ENCODE results near the gene ROCK2. TPM values are rescaled to one million over a fixed set of nuclear protein-coding genes. Genes with fewer than 3 reads are reported as not detected.
"Not testable (repeated sequence)": the region's sequence is repeated elsewhere in the genome, so short reads cannot be mapped to it uniquely, and the experiment has no call there.

ROCK2 gene
- total RNA-seq, 1 experiment from 2014 or later: 21.9 TPM

DNA sequence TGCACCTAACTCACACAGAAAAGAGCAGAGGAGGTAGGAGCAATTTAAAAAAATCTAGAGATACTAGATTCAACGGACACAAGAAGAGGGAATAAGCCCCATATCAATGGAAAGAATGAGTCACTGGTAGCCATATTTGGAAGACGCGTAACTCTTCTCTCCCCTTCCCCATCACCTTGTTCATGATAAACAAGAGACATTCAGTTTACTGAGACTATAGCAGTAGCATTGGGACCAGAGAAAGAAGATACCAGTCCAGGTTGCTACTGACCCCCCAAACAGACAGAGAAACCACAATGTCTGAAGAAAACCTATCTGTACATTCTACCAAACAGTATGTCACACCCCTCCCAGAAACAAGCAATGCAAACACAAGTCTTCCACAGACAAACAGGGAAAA, 108.1 kb downstream of the ROCK2 start:
- DNase-seq (ENCODE audit: low read depth, low spot score): no peak
- in situ Hi-C loops (cut with HindIII; ENCODE audit: low pct_unique_long_range_greater_than_20kb, low sequenced_read_pairs): no loop called here

DNA sequence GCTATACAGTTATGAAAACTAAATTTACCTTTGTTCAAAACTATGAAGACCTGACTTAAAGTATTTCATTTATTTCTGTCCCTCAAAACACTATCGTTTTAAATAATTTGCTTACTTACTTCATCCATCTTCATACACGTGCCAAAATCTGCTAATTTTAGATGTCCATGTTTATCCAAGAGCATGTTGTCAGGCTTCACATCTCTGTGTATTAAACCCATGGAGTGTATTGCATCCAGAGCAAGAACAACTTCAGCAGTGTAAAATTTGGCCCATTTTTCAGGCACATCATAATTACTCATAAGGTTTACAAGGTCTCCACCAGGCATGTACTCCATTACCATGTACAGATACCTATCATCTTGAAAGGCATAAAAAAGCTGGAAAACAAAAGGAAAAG, 108.9 kb downstream of the ROCK2 start:
- in situ Hi-C loops (cut with HindIII; ENCODE audit: low pct_unique_long_range_greater_than_20kb, low sequenced_read_pairs): no loop called here

DNA sequence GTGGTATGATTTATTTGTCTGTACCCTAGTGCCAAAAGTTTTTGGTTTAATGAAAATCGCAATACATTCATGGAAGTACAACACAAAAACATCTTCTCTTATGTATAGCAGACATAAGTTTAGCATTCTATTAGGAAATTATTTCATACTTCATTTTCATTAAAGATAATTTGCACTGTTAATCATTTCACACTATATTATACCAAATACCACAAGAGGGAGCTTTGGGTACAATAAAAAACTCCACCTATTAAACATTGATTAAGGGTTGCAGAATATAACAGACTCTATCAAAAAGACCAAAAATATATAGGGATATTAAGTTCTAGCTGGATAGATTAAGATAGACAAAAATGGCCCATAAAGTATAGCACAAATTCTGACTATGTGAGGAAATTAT, 110.1 kb downstream of the ROCK2 start:
- in situ Hi-C loops (cut with HindIII; ENCODE audit: low pct_unique_long_range_greater_than_20kb, low sequenced_read_pairs): no loop called here

More for the DNA sequence above, 108.9 kb downstream of the ROCK2 start:
- no peak for DNase-seq (ENCODE audit: low read depth, low spot score)

DNA sequence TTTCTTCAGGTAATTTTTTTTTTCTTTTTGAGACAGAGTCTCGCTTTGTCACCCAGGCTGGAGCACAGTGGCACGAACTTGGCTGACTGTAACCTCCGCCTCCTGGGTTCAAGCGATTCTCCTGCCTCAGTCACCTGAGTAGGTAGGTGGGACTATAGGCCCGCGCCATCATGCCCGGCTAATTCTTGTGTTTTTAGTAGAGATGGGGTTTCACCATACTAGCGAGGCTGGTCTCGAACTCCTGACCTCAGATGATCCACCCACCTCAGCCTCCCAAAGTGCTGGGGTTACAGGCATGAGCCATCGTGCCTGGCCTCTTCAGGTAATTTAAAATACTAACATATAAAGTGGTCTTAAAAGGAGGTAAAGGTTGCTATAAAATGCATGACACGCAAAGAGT, 113.2 kb downstream of the ROCK2 start:
- in situ Hi-C loops (cut with HindIII; ENCODE audit: low pct_unique_long_range_greater_than_20kb, low sequenced_read_pairs); DNase-seq (ENCODE audit: low read depth, low spot score): not testable (repeated sequence)

More for the DNA sequence above, 110.1 kb downstream of the ROCK2 start:
- peak; percentile 59 for DNase-seq (ENCODE audit: low read depth, low spot score)

DNA sequence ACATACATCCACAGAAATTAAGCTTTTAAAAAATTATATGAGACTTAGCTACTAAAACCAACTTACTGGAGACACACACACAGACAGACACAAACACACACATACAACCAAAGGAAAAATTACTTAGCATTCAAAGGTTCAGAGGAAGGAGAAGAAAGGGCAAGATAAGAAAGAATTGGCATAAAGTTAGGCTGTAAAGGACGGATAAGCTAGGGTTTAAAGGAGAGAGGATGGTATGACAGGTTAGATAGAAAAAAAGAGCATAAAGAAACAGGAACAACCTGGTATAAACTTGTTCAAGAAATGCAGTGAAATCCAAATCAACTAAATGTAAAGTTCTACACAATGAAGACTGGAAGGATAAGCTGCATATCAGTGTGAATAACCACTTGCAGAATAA, 115.7 kb downstream of the ROCK2 start:
- in situ Hi-C loops (cut with HindIII; ENCODE audit: low pct_unique_long_range_greater_than_20kb, low sequenced_read_pairs): no loop called here

DNA sequence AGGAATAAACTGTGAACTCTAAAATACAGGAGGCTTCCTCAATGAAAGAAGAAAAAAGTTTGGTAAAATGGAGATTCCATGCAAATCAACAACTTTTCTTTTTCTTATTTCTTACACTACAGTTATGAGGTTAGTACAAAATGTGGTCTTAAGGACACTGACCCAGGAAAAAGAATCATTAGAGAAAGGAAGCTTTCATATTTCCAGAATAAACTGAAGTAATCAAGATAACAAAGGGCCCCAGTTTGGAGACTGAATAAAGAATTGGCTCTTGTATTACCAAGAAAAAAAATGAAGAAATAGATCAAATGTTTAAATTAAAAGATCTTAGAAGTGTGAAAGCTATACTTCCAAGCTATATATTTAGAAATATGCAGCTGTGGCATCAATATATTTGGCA, 116.8 kb downstream of the ROCK2 start:
- in situ Hi-C loops (cut with HindIII; ENCODE audit: low pct_unique_long_range_greater_than_20kb, low sequenced_read_pairs): no loop called here
- peak; percentile 67 for DNase-seq (ENCODE audit: low read depth, low spot score)

More for the DNA sequence above, 115.7 kb downstream of the ROCK2 start:
- DNase-seq (ENCODE audit: low read depth, low spot score): no peak

DNA sequence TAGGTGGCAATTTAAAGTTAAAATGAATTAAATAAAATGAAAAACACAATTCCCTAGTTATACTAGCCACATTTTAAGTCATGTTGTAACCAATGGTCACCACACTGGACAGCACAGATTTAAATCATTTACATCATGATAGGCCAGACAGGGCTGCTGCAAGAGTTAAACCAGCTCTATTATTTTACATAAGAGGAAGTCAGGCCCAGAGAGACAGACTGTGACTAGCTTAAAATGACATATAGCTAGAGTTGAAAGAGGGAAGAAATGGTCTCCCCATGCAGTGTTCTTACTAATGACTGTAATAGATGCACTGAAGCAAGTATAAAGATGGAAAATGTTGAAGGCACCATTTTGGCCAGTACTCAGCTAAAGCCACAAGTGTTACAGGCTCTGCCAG, 119.5 kb downstream of the ROCK2 start:
- no peak for DNase-seq (ENCODE audit: low read depth, low spot score)
- in situ Hi-C loops (cut with HindIII; ENCODE audit: low pct_unique_long_range_greater_than_20kb, low sequenced_read_pairs): loop anchor here (25.0 kb wide), 1 partner anchor 187 kb away; no protein-coding TSS in a partner anchor

DNA sequence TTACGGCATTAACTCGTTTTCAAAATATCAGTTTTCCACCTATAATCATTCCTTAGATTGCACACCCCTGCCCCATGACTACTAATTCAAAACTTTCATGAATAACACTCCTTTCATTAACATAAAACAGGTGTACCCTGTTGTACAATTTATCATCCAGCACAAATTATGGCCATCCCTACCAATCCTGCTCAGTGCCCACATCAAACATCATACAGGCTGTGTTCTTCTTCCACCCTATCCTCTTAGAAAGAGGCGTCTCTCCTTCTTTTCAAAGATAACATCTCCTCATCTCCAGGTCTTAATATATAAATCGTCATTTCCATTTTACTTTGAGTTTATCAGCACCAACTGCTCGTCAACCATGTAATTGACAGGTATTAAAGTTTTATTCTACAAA, 121.6 kb downstream of the ROCK2 start:
- no peak for DNase-seq (ENCODE audit: low read depth, low spot score)
- in situ Hi-C loops (cut with HindIII; ENCODE audit: low pct_unique_long_range_greater_than_20kb, low sequenced_read_pairs): loop anchor here (25.0 kb wide), 1 partner anchor 189 kb away; no protein-coding TSS in a partner anchor

DNA sequence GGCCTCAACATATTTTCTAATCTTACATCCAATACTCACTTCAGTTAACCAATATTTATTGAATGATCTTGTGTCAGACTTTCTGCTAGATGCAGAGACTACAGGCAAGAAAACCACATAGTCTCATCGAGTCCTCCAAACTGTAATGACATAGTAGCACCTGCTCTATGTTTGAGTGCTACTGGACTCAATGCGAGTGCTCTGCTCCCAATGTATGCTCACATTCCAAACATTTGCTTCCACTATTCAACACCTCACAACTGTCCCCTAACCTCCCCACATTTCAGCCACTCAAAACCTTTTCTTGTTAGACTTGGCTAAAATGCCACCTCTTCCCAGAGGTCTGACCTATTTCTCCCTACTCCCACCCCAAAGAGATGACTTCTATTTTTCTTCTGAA, 124.0 kb downstream of the ROCK2 start:
- in situ Hi-C loops (cut with HindIII; ENCODE audit: low pct_unique_long_range_greater_than_20kb, low sequenced_read_pairs): loop anchor here (25.0 kb wide), 1 partner anchor 192 kb away; no protein-coding TSS in a partner anchor
- no peak for DNase-seq (ENCODE audit: low read depth, low spot score)

DNA sequence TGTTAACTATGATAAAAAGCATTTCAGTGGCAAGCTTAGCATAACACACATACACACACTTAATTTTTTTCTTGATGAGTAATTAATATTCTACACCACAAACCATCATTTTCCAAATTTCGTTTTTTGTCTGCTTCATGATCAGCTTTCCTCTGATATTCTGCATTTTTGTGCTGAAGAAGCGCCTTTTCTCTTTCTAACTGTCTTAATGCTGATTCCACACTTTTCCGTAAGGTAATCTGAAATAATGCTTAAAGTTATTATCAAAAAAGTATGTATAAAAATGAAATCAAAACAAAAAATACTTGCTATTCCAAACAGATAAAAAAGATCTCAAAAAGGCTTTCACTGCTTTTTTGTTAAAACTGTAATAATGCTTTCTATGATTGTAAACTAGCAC, 129.0 kb downstream of the ROCK2 start:
- in situ Hi-C loops (cut with HindIII; ENCODE audit: low pct_unique_long_range_greater_than_20kb, low sequenced_read_pairs): loop anchor here (25.0 kb wide), 1 partner anchor 197 kb away; no protein-coding TSS in a partner anchor

DNA sequence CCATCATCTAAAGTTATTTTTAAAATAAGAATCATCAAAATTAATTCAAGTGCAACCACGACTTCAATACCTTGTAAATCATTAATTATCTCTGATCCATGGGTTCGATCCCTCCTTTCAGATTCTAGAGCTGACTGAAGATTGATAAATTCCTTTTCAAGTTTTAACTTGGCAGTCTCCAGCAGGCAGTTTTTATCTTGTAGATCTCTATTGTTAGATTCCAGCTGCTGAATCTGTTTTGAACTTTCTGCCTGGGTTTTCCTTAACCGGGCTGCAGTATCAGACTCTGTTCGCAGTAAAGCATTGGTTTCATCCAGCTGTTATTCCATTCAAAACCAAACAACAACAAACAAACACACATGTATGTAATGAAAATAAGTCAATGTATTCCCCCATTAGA, 129.7 kb downstream of the ROCK2 start:
- no peak for DNase-seq (ENCODE audit: low read depth, low spot score)
- in situ Hi-C loops (cut with HindIII; ENCODE audit: low pct_unique_long_range_greater_than_20kb, low sequenced_read_pairs): loop anchor here (25.0 kb wide), 1 partner anchor 198 kb away; no protein-coding TSS in a partner anchor

More for the DNA sequence above, 129.0 kb downstream of the ROCK2 start:
- no peak for DNase-seq (ENCODE audit: low read depth, low spot score)

DNA sequence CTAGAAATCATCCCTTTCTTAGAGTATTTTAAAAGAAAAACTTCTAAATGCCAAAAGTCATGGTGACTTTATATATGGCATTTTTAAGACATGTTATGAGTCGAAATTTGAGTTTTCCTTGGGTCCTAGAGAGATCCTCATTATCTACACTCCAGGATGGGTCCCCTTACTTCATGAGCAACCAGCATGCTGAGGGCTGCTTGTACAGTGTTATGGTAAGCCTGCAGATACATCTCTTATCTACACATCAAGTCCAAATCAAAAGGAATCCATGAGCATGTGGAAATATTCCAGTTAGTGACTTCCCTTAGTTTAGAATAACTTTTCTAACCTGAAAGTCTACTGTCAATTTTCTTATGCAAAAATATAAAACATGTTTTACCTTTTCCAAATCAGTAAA, 130.5 kb downstream of the ROCK2 start:
- DNase-seq (ENCODE audit: low read depth, low spot score): no peak
- in situ Hi-C loops (cut with HindIII; ENCODE audit: low pct_unique_long_range_greater_than_20kb, low sequenced_read_pairs): loop anchor here (25.0 kb wide), 1 partner anchor 198 kb away; no protein-coding TSS in a partner anchor

DNA sequence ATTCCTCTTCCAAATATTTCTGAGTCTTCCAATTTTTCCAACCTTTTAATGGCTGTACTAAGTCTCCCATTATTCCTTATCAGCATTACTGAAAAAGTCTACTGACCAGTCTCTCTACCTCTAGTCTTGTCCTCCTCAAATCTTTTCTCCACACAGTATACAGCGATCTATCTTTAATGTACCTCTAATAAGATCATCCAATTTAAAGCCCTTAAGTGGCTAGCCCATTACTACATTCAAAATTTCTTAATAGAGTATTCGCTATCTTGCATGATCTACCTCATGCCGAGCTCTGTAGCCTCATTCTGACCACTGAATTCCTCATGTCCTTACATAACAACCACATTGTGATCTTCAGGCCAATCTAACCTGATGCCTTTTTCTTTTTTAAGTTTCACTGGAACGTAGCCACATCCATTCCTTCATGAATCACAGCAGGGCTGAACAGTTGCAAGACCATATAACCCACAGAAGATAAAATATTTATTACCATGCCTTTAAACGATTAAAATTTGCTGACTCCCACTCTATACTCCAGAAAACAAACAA, 131.3 kb downstream of the ROCK2 start:
- in situ Hi-C loops (cut with HindIII; ENCODE audit: low pct_unique_long_range_greater_than_20kb, low sequenced_read_pairs): loop anchor here (25.0 kb wide), 1 partner anchor 199 kb away; no protein-coding TSS in a partner anchor
- no peak for DNase-seq (ENCODE audit: low read depth, low spot score)

DNA sequence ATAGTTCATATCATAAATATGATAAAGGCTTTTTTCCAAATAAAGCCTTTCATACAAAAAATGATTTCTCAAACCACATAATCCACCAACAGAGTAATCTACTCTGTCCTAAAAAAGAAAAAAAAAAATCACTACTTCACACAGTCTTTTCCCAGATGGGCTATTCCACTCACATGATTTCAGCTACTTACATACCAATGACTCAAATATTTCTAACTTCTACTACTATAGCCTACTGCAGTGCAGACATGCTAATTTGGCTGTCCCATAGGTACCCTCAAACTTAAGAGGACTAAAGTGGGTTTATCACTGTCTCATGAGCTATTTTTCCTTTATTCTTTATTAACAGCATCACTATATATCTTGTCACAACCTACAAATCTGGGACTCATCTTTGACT, 131.8 kb downstream of the ROCK2 start:
- in situ Hi-C loops (cut with HindIII; ENCODE audit: low pct_unique_long_range_greater_than_20kb, low sequenced_read_pairs): loop anchor here (25.0 kb wide), 1 partner anchor 200 kb away; no protein-coding TSS in a partner anchor
- DNase-seq (ENCODE audit: low read depth, low spot score): no peak

DNA sequence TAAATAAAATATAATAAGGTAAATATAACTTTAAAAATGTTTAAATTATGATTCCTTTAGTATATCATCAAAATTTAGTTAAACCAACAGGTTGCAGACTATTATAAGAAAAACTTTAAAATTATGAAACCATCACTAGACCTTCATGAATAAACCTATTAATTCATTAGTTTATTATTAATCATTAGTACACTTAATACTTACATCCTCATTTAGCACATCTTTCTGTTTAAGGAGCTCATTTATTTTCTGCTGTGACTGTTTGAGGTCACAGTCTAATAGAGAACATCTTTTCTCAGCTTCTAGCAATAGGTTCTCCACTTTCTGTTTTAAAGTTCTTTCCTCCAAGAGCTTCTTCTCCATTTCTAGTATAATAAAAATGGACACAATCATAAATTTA, 136.4 kb downstream of the ROCK2 start:
- in situ Hi-C loops (cut with HindIII; ENCODE audit: low pct_unique_long_range_greater_than_20kb, low sequenced_read_pairs): loop anchor here (25.0 kb wide), 1 partner anchor 204 kb away; no protein-coding TSS in a partner anchor

DNA sequence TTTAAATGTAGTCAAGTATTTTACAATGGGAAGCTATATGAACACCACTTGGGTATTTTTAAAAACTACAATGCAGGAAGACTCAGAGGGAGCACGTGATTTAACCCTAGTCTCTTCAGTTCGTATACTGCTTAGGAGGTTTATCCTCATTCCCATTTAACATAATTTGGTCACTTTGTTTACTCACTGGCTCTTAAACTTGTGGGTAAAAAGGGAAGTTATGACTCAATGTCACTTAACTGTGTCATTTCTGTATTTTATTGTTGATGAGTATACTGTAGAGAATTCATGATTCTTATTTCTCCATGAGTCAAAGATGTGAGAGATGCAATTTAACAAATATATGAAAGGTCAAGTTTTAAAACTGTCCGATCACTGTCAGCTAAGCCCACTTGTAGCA, 141.0 kb downstream of the ROCK2 start:
- in situ Hi-C loops (cut with HindIII; ENCODE audit: low pct_unique_long_range_greater_than_20kb, low sequenced_read_pairs): loop anchor here (25.0 kb wide), 1 partner anchor 209 kb away; no protein-coding TSS in a partner anchor
- peak; percentile 38 for DNase-seq (ENCODE audit: low read depth, low spot score)

More for the DNA sequence above, 136.4 kb downstream of the ROCK2 start:
- no peak for DNase-seq (ENCODE audit: low read depth, low spot score)

DNA sequence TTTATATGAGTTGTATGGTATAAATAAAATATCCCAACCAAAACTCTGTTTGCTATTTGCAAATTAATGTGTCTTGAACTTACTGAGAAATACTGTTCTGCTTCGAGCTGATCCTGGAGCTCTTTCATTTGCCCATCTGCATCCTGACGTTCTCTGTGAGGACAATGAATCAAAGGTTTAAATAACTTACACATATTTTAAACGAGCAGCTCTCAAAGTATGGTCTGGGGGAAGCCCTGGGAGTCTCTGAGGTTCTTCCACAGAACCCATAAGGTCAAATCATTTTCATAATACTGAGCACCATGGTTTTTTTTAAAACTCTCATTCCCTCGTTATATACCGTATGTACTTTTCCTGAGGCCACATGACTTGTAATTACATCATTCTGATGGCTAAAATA, 142.5 kb downstream of the ROCK2 start:
- DNase-seq (ENCODE audit: low read depth, low spot score): no peak
- in situ Hi-C loops (cut with HindIII; ENCODE audit: low pct_unique_long_range_greater_than_20kb, low sequenced_read_pairs): loop anchor here (25.0 kb wide), 1 partner anchor 210 kb away; no protein-coding TSS in a partner anchor

DNA sequence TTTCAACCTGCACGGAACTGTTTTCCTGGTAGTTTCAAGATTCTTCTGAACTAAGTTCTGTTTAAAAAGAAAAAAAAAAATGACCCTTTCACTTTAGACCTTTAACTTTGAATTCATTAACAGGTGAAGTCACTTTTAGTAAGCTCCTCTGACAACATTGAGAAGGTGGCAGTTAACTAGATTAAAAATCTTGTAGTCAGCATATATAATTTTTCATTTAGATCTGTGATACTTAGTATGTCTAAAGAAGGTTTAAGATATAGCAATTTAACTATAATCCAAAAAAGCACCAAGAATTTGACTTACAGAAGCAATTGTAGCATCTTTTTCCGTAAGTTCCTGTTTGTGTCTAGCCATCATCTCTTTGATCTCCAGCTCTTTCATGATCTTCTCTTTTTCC, 143.8 kb downstream of the ROCK2 start:
- no peak for DNase-seq (ENCODE audit: low read depth, low spot score)
- in situ Hi-C loops (cut with HindIII; ENCODE audit: low pct_unique_long_range_greater_than_20kb, low sequenced_read_pairs): loop anchor here (25.0 kb wide), 1 partner anchor 212 kb away; no protein-coding TSS in a partner anchor

DNA sequence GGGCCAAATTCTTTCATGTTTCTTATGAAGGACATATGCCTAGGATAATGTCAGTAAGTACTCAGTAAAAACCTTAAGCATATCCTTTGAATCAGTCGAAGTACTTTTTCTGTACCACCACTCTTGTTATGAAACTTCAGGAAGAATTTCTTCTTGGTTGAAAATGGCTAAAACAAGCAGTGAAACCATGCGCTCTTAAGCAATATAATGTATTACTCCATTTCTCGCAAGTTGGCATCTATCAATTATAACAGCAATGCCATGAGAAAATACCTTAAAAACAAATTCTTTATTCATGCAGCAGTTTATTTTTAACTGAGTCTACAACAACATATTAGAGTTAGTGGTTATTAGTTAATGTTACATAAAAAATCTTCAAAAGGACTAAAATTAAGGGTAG, 148.2 kb downstream of the ROCK2 start:
- in situ Hi-C loops (cut with HindIII; ENCODE audit: low pct_unique_long_range_greater_than_20kb, low sequenced_read_pairs): no loop called here

More for the DNA sequence above, 148.2 kb downstream of the ROCK2 start:
- DNase-seq (ENCODE audit: low read depth, low spot score): no peak

Measured in SK-MEL-5 (cell line).